Psoas muscle (tissue), 8 donors: ENCODE measurements around the gene PIANP. TPM values are rescaled to one million over a fixed set of nuclear protein-coding genes. Genes with fewer than 3 reads are reported as not detected.
"Not testable (repeated sequence)": the region's sequence is repeated elsewhere in the genome, so short reads cannot be mapped to it uniquely, and the experiment has no call there.

Experiments
- ATAC-seq, 4 donors: fragments of 200-7000 bp; cut with Tn5 transposase; one replicate each; pipeline ENCODE4 v1.9.1; 2020; ENCODE audit warnings: moderate library complexity in 3 of 4, mild to moderate bottlenecking in 2 of 4
- DNase-seq, 2 donors: peaks; one replicate each; pipeline ENCODE4 v3.0.0-alpha.2; 2020
- H3K27ac ChIP-seq: fragments of 200-600 bp; one replicate; pipeline ENCODE4 v1.8.0; 2022
- H3K27me3 ChIP-seq, 3 donors: fragments of 200-600 bp in 1 of 3; one replicate each; pipeline versions ENCODE4 v1.6.1 to v1.8.0; 2013 to 2022; ENCODE audit warnings: low read length in 2 of 3, mild to moderate bottlenecking in 2 of 3, moderate library complexity in 1 of 3; ENCODE audit not compliant: insufficient read depth in 3 of 3
- H3K36me3 ChIP-seq, 2 donors: fragments of 200-600 bp in 1 of 2; one replicate each; pipeline versions ENCODE4 v1.6.1 to v1.8.0; 2013 to 2022; ENCODE audit warnings: low read depth in 1 of 2, mild to moderate bottlenecking in 1 of 2, moderate library complexity in 1 of 2; ENCODE audit not compliant: insufficient read depth in 1 of 2
- H3K4me1 ChIP-seq: fragments of 200-600 bp; one replicate; pipeline ENCODE4 v1.8.0; 2022
- H3K4me3 ChIP-seq: fragments of 200-600 bp; one replicate; pipeline ENCODE4 v1.8.0; 2022; ENCODE audit warnings: mild to moderate bottlenecking
- H3K9me3 ChIP-seq: fragments of 200-600 bp; one replicate; pipeline ENCODE4 v1.8.0; 2022
- CTCF ChIP-seq: fragments of 200-600 bp; IDR thresholded peaks from one replicate; pipeline ENCODE4 v1.8.0; 2022; ENCODE audit warnings: antibody characterized with exemption
- whole genome bisulfite sequencing, 3 donors: extraction: QIAGEN DNeasy Blood & Tissue Kit; methylation state at CpG; one replicate each; pipeline versions ENCODE4 v1.1.6 to v1.1.7; 2013; 5-methylcytosine and 5-hydroxymethylcytosine counted together
- intact Hi-C, 2 donors: fragments of 100-400 bp; cut with DNase I; formaldehyde crosslinking; loops; one replicate each; pipeline versions ENCODE4 v1.11.0 to v1.14.2; 2022
- polyA plus RNA-seq, 3 donors: library from polyadenylated mRNA; stranded (reverse); fragments of 200-250 nt; gene quantifications; one replicate each; pipeline ENCODE4 v1.2.3, GENCODE V29; 2013
- total RNA-seq, 4 donors: library from RNA; stranded (reverse); fragmentation: NEBNext Ultra II Directional in 2 of 4; extraction: Animal tissue kit (Norgen Biotek cat#: 25700) in 2 of 4; gene quantifications; one replicate each; pipeline versions ENCODE4 v1.2.1 to v1.2.4, GENCODE V29; 2021 to 2023
- donor health status: healthy with polysubstance abuse.
- donor health status: DM: no; HTN: no; CAD: no; lungs with moderate emphysema.
- donor health status: Bipolar disorder and iron deficiency.
- donor health status: healthy.
- donor health status: DM: yes; HTN: yes; CAD: no.
- donor health status: DM: no; HTN: no; CAD: no.
- donor health status: DM: no; HTN: no; CAD: no.
- donor health status: DM: yes; HTN: yes; CAD: no.

PIANP gene
- total and polyA plus RNA-seq, 7 donors = 0.10 to 0.21 (median 0.17) TPM; not detected in 2

- Histone ChIP-seq H3K27ac (peak within 1 kb of the TSS; percentile 90), H3K36me3 (peaks cover 3 to 23% of the 10 kb centered on the region in 2 donors), H3K27me3 (peaks cover 0 to 5% (median 0%) of the 10 kb centered on the region in 3 donors), H3K4me1 (peaks cover 11% of the 10 kb centered on the region), H3K4me3 (peak within 1 kb of the TSS; percentile 68), H3K9me3 (no peaks in the 10 kb centered on the region)
- 0 to 1% (median 0%) methylated on average over 48 to 49 of the region's 49 CpGs for WGBS, 3 donors
- ATAC-seq (peak; percentile 97 to 99 (median 98)), DNase-seq (peak; percentile 99)
- intact Hi-C loops = loop anchor here in 1 of 2 donors (1.0 to 5.0 kb wide), 2 partner anchors 29 to 37 kb away; partner anchors contain the start of genes MLF2 and ZNF384
- no peak for TF ChIP-seq CTCF
Measured at GRCh38 chr12:6723607-6724408, 23.2 kb upstream of the PIANP start, which contains the start of gene COPS7A. Gene COPS7A (plus strand): TSS chr12:6724046. CDS start chr12:6724657, 611 bp downstream.

GRCh38 chr12:6722863-6723262 lies 22.2 kb upstream of the PIANP start:
- WGBS, 3 donors = 81 to 88% (median 85%) methylated on average over 3 of the region's 3 CpGs
- Histone ChIP-seq H3K36me3 (peaks cover 0 to 13% of the 10 kb centered on the region in 2 donors), H3K4me1 (peaks cover 11% of the 10 kb centered on the region), H3K27ac (no peak overlapping the region), H3K9me3 (no peaks in the 10 kb centered on the region), H3K27me3 (peaks cover 0 to 8% (median 0%) of the 10 kb centered on the region in 3 donors), H3K4me3 (peak overlapping the region; percentile 68)
- intact Hi-C loops = loop anchor here in 1 of 2 donors (1.0 to 5.0 kb wide), 2 partner anchors 30 to 36 kb away; partner anchors contain the start of genes MLF2 and ZNF384
- DNase-seq (no peak), ATAC-seq (no peak)
- TF ChIP-seq CTCF = no peak

GRCh38 chr12:6716874-6717437 lies 16.3 kb upstream of the PIANP start:
- peaks cover 0 to 32% (median 0%) of the 10 kb centered on the region in 3 donors for H3K27me3 ChIP-seq
- no peak overlapping the region for H3K27ac ChIP-seq
- no peaks in the 10 kb centered on the region for H3K9me3 ChIP-seq
- DNase-seq = no peak
- 68 to 80% (median 80%) methylated on average over 7 to 8 of the region's 10 CpGs for WGBS, 3 donors
- H3K4me1 ChIP-seq = no peaks in the 10 kb centered on the region
- no peak for TF ChIP-seq CTCF
- H3K4me3 ChIP-seq = no peak overlapping the region
- no peak for ATAC-seq
- no peaks in the 10 kb centered on the region for H3K36me3 ChIP-seq
- intact Hi-C loops = no loop called here

GRCh38 chr12:6716031-6716873 lies 15.6 kb upstream of the PIANP start:
- DNase-seq, H3K9me3 ChIP-seq, ATAC-seq, H3K4me1 ChIP-seq, H3K27ac ChIP-seq, intact Hi-C loops, H3K4me3 ChIP-seq, H3K36me3 ChIP-seq: not testable (repeated sequence)
- 86 to 87% (median 86%) methylated on average over 16 to 38 of the region's 41 CpGs for WGBS, 3 donors
- H3K27me3 ChIP-seq = peaks cover 0 to 37% (median under 1%) of the 10 kb centered on the region in 3 donors
